ENCODE data around the gene S100A3. TPM values are rescaled to one million over a fixed set of nuclear protein-coding genes. Genes with fewer than 3 reads are reported as not detected.
A peak's percentile ranks its signal among the peaks of the same experiment; 100 is the strongest.

S100A3 gene
- total RNA-seq, 1 experiment from 2014 or later, result 12.0 TPM

DNA sequence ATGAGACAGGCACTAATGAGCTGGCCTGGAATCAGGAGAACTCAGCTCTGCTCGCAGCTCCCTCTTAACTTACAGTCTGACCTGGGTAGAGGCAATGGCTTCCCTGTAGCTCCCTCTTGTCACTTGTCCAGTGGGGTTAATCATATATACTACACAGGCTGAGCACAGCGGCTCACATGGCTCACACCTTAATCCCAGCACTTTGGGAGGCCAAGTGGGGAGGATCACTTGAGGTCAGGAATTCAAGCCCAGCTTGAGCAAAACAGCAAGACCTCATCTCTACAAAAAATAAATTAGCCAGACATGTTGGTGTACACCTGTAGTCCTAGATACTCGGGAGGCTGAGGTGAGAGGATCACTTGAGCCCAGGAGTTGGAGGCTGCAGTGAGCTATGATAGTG lies 17.4 kb downstream of the S100A3 start:
- intact Hi-C loops (cut with micrococcal nuclease; ENCODE audit: unreplicated experiment), result no loop called here
- ChIA-PET CTCF (interaction anchor here (1.1 to 2.6 kb wide), 6 partner anchors 11 to 103 kb away, joined by 3 to 16 read pairs (median 8); partner anchors contain the start of genes CHTOP, S100A13 and S100A4), POLR2A (interaction anchor here (0.6 kb wide), 2 partner anchors 14 to 21 kb away, joined by 6 to 7 read pairs; partner anchors contain the start of gene S100A4)
- no peak for TF ChIP-seq SIN3A (IDR thresholded peaks at IDR 0.05; ENCODE audit: borderline replicate concordance, insufficient read depth, low read depth, low read length)
- TF ChIP-seq POLR2AphosphoS5 (IDR thresholded peaks at IDR 0.05; ENCODE audit: low read depth, low read length), result no peak
- TF ChIP-seq, protein P1, sequence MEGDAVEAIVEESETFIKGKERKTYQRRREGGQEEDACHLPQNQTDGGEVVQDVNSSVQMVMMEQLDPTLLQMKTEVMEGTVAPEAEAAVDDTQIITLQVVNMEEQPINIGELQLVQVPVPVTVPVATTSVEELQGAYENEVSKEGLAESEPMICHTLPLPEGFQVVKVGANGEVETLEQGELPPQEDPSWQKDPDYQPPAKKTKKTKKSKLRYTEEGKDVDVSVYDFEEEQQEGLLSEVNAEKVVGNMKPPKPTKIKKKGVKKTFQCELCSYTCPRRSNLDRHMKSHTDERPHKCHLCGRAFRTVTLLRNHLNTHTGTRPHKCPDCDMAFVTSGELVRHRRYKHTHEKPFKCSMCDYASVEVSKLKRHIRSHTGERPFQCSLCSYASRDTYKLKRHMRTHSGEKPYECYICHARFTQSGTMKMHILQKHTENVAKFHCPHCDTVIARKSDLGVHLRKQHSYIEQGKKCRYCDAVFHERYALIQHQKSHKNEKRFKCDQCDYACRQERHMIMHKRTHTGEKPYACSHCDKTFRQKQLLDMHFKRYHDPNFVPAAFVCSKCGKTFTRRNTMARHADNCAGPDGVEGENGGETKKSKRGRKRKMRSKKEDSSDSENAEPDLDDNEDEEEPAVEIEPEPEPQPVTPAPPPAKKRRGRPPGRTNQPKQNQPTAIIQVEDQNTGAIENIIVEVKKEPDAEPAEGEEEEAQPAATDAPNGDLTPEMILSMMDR (IDR thresholded peaks at IDR 0.05), result no peak
- TF ChIP-seq TCF7L2 (IDR thresholded peaks at IDR 0.05; ENCODE audit: low read depth, low read length), result no peak
- TF ChIP-seq, protein P2, sequence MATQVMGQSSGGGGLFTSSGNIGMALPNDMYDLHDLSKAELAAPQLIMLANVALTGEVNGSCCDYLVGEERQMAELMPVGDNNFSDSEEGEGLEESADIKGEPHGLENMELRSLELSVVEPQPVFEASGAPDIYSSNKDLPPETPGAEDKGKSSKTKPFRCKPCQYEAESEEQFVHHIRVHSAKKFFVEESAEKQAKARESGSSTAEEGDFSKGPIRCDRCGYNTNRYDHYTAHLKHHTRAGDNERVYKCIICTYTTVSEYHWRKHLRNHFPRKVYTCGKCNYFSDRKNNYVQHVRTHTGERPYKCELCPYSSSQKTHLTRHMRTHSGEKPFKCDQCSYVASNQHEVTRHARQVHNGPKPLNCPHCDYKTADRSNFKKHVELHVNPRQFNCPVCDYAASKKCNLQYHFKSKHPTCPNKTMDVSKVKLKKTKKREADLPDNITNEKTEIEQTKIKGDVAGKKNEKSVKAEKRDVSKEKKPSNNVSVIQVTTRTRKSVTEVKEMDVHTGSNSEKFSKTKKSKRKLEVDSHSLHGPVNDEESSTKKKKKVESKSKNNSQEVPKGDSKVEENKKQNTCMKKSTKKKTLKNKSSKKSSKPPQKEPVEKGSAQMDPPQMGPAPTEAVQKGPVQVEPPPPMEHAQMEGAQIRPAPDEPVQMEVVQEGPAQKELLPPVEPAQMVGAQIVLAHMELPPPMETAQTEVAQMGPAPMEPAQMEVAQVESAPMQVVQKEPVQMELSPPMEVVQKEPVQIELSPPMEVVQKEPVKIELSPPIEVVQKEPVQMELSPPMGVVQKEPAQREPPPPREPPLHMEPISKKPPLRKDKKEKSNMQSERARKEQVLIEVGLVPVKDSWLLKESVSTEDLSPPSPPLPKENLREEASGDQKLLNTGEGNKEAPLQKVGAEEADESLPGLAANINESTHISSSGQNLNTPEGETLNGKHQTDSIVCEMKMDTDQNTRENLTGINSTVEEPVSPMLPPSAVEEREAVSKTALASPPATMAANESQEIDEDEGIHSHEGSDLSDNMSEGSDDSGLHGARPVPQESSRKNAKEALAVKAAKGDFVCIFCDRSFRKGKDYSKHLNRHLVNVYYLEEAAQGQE (IDR thresholded peaks at IDR 0.05; ENCODE audit: insufficient read depth in 1 of 2, low read depth in 2 of 2, low read length in 1 of 2), result no peak
- Histone ChIP-seq H3K4me3 (ENCODE audit: low read depth in 2 of 2, low read length in 2 of 2) (no peak overlapping the region), H3K4me1 (ENCODE audit: control insufficient read depth, insufficient read depth, low read length) (peaks cover 25% of the 10 kb centered on the region), H3K36me3 (ENCODE audit: control insufficient read depth, insufficient read depth, low read length) (no peaks in the 10 kb centered on the region; the same call in 1 of the 2 replicates), H3K27ac (ENCODE audit: low read length) (peak overlapping the region; percentile 91; the same call in 1 of the 2 replicates), H3K9me3 (ENCODE audit: control insufficient read depth, insufficient read depth, low read depth, low read length) (no peaks in the 10 kb centered on the region), H3K27me3 (ENCODE audit: control insufficient read depth, insufficient read depth, low read length) (no peaks in the 10 kb centered on the region)
- BruUV-seq (replicated peaks), result no TSS peak
- DNase-seq (ENCODE audit: low read depth, low spot score) (no peak), ATAC-seq (no peak)
- in situ Hi-C loops (cut with HindIII; ENCODE audit: low pct_unique_long_range_greater_than_20kb, low sequenced_read_pairs), result no loop called here

DNA sequence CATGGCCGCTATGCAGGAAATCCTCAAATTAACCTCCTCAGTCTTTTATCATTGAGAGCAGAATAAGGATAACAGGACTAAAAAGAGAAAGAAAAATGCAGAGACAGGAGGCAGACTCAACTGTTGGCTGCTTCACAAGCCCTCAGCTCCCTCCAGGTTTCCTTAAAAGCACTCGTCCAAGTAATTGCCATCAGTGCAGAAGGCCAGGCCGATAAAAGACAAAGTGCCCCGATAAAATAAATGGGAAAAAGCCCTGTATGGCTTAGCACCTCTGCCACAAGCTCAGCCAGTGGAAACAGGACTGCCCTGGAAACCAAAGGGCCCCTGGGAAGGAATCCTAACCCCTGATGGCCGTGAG lies 21.4 kb downstream of the S100A3 start:
- intact Hi-C loops (cut with micrococcal nuclease; ENCODE audit: unreplicated experiment) (no loop called here), in situ Hi-C loops (cut with HindIII; ENCODE audit: low pct_unique_long_range_greater_than_20kb, low sequenced_read_pairs) (no loop called here)
- ChIA-PET CTCF (no interaction called here), POLR2A (no interaction called here)
- no TSS peak for BruUV-seq (replicated peaks)
- no peaks in the 10 kb centered on the region for H3K36me3 ChIP-seq (ENCODE audit: control insufficient read depth, insufficient read depth, low read length)
- H3K9me3 ChIP-seq (ENCODE audit: control insufficient read depth, insufficient read depth, low read depth, low read length), result no peaks in the 10 kb centered on the region
- no peak for ATAC-seq
- no peak for DNase-seq (ENCODE audit: low read depth, low spot score)
- no peak overlapping the region for H3K4me3 ChIP-seq (ENCODE audit: low read depth in 2 of 2, low read length in 2 of 2)
- no peaks in the 10 kb centered on the region for H3K27me3 ChIP-seq (ENCODE audit: control insufficient read depth, insufficient read depth, low read length)
- peaks cover 11% of the 10 kb centered on the region for H3K4me1 ChIP-seq (ENCODE audit: control insufficient read depth, insufficient read depth, low read length)
- TF ChIP-seq TCF7L2 (IDR thresholded peaks at IDR 0.05; ENCODE audit: low read depth, low read length) (no peak), POLR2AphosphoS5 (IDR thresholded peaks at IDR 0.05; ENCODE audit: low read depth, low read length) (no peak), SIN3A (IDR thresholded peaks at IDR 0.05; ENCODE audit: borderline replicate concordance, insufficient read depth, low read depth, low read length) (no peak)
- TF ChIP-seq, protein P1 (IDR thresholded peaks at IDR 0.05), result no peak
- TF ChIP-seq, protein P2 (IDR thresholded peaks at IDR 0.05; ENCODE audit: insufficient read depth in 1 of 2, low read depth in 2 of 2, low read length in 1 of 2), result no peak
- peak overlapping the region; percentile 18 for H3K27ac ChIP-seq (ENCODE audit: low read length)
